ENCODE measurements around the gene MAML3.

MAML3 gene

DNA sequence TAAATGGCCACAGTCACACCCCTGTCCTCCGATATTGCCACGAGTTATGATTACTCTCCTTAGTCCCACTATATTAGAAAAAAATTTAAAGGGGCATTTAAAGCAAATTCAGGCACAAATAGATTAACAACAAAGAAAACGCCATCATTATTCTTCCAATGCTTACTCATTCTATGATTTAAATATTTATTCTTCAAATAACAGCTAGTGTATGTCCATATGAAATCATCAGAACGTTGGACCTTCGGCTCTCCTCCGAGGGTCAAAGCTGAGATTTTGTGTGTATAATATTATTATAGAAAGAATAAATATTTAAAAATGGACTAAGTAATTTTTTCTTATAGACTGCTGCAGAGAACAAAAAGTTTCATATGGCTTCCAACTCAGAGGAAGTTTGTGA, 122.9 kb downstream of the MAML3 start:
- H3K4me3 ChIP-seq (replicated peaks; ENCODE audit: insufficient read depth, low read length): no peak overlapping the region
- DNase-seq (ENCODE audit: low read depth in 1 of 2, low spot score in 1 of 2): no peak
- TF ChIP-seq POLR2AphosphoS5 (IDR thresholded peaks at IDR 0.05; ENCODE audit: low read depth): no peak
- TF ChIP-seq, protein P1, sequence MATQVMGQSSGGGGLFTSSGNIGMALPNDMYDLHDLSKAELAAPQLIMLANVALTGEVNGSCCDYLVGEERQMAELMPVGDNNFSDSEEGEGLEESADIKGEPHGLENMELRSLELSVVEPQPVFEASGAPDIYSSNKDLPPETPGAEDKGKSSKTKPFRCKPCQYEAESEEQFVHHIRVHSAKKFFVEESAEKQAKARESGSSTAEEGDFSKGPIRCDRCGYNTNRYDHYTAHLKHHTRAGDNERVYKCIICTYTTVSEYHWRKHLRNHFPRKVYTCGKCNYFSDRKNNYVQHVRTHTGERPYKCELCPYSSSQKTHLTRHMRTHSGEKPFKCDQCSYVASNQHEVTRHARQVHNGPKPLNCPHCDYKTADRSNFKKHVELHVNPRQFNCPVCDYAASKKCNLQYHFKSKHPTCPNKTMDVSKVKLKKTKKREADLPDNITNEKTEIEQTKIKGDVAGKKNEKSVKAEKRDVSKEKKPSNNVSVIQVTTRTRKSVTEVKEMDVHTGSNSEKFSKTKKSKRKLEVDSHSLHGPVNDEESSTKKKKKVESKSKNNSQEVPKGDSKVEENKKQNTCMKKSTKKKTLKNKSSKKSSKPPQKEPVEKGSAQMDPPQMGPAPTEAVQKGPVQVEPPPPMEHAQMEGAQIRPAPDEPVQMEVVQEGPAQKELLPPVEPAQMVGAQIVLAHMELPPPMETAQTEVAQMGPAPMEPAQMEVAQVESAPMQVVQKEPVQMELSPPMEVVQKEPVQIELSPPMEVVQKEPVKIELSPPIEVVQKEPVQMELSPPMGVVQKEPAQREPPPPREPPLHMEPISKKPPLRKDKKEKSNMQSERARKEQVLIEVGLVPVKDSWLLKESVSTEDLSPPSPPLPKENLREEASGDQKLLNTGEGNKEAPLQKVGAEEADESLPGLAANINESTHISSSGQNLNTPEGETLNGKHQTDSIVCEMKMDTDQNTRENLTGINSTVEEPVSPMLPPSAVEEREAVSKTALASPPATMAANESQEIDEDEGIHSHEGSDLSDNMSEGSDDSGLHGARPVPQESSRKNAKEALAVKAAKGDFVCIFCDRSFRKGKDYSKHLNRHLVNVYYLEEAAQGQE (IDR thresholded peaks at IDR 0.05; ENCODE audit: insufficient replicate concordance, low read depth): no peak
- TF ChIP-seq SPI1 (IDR thresholded peaks at IDR 0.05; ENCODE audit: borderline replicate concordance, low read depth): no peak
- H3K27me3 ChIP-seq (ENCODE audit: insufficient read depth, poor library complexity, severe bottlenecking): no peaks in the 10 kb centered on the region
- no peak overlapping the region for H3K27ac ChIP-seq (replicated peaks)

DNA sequence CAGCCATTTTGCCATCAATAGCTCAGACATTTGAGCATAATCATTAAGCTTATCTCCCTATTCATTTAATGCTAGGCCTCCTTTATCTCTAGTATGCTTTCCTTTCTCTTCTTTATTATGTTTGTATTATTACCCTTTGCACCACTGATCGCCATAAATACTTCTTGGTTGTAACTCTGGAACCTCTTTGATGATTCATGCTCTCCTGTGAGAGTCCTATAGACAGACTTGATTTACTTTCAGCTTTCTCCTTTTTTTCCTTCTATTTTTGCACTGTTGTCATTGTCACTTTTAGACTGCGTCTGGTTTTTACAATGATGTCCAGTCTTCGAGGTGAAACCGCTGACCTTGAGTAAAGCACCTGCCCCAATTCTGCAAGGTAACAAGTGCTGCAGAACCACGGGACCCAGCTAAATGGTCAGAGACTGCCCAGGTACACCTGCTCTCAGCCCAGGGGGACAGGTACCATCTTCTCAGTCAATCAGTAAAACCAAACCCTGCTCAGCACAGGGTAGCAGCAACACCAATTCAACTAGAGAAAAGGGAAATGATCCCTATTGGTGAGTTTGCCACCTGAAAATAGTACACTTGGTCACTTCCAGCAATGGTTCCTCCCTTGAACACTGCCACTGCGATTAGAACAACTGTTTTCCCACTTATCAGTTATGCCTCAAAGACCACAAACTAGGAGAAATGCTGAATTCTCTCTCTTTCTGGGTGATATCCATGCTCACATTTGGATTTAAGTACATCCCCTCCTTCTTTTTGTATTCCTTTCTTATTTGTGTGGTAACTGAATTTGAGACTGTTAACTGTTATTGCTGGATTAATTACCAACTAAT, 125.1 kb downstream of the MAML3 start:
- TF ChIP-seq POLR2AphosphoS5 (IDR thresholded peaks at IDR 0.05; ENCODE audit: low read depth): no peak
- no peak for TF ChIP-seq SPI1 (IDR thresholded peaks at IDR 0.05; ENCODE audit: borderline replicate concordance, low read depth)
- no peak for TF ChIP-seq GABPA (IDR thresholded peaks at IDR 0.05; ENCODE audit: low read depth)
- TF ChIP-seq, protein P1 (IDR thresholded peaks at IDR 0.05; ENCODE audit: insufficient replicate concordance, low read depth): no peak
- TF ChIP-seq, protein P2, sequence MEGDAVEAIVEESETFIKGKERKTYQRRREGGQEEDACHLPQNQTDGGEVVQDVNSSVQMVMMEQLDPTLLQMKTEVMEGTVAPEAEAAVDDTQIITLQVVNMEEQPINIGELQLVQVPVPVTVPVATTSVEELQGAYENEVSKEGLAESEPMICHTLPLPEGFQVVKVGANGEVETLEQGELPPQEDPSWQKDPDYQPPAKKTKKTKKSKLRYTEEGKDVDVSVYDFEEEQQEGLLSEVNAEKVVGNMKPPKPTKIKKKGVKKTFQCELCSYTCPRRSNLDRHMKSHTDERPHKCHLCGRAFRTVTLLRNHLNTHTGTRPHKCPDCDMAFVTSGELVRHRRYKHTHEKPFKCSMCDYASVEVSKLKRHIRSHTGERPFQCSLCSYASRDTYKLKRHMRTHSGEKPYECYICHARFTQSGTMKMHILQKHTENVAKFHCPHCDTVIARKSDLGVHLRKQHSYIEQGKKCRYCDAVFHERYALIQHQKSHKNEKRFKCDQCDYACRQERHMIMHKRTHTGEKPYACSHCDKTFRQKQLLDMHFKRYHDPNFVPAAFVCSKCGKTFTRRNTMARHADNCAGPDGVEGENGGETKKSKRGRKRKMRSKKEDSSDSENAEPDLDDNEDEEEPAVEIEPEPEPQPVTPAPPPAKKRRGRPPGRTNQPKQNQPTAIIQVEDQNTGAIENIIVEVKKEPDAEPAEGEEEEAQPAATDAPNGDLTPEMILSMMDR (IDR thresholded peaks at IDR 0.05; ENCODE audit: insufficient read depth, low read length): no peak
- Histone ChIP-seq H3K4me3 (replicated peaks; ENCODE audit: insufficient read depth, low read length) (no peak overlapping the region), H3K27me3 (ENCODE audit: insufficient read depth, poor library complexity, severe bottlenecking) (no peaks in the 10 kb centered on the region), H3K27ac (replicated peaks) (no peak overlapping the region)
- DNase-seq (ENCODE audit: low read depth in 1 of 2, low spot score in 1 of 2): no peak

DNA sequence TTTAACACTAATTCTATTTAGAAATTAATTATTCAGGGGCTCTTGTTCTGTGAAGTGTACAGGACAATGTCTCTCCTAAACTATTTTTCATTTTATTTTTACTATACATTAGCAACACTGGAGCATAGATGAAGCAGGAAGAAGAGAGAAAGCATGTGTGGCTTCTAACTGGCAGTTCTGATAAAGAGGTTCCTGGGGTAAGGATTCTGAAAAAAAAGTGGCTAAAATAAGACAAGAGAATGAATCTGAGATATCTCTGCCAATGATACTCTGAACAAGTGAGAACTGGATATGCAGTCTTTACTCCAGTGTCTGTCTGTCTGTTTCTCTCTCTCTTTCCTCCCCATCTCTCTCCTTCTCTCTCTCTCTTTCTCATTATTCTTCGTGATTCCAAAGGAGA, 125.9 kb downstream of the MAML3 start:
- no peak for DNase-seq (ENCODE audit: low read depth in 1 of 2, low spot score in 1 of 2)
- no peaks in the 10 kb centered on the region for H3K27me3 ChIP-seq (ENCODE audit: insufficient read depth, poor library complexity, severe bottlenecking)
- TF ChIP-seq SPI1 (IDR thresholded peaks at IDR 0.05; ENCODE audit: borderline replicate concordance, low read depth) (no peak), GABPA (IDR thresholded peaks at IDR 0.05; ENCODE audit: low read depth) (no peak), POLR2AphosphoS5 (IDR thresholded peaks at IDR 0.05; ENCODE audit: low read depth) (no peak)
- TF ChIP-seq, protein P2 (IDR thresholded peaks at IDR 0.05; ENCODE audit: insufficient read depth, low read length): no peak
- TF ChIP-seq, protein P1 (IDR thresholded peaks at IDR 0.05; ENCODE audit: insufficient replicate concordance, low read depth): no peak
- H3K27ac ChIP-seq (replicated peaks): no peak overlapping the region
- no peak overlapping the region for H3K4me3 ChIP-seq (replicated peaks; ENCODE audit: insufficient read depth, low read length)

Data from HL-60 (cell line).